MG63 (cell line): ENCODE data around the gene COL23A1. TPM values are rescaled to one million over a fixed set of nuclear protein-coding genes. Genes with fewer than 3 reads are reported as not detected.

Source experiments
- DNase-seq: peaks from one replicate; pipeline ENCODE4 v3.0.0-alpha.2; 2020
- H3K27me3 ChIP-seq: fragments of 250-450 bp; sonication (Bioruptor Pico); 2 replicates; pipeline ENCODE4 v1.5.1; 2020; ENCODE audit warnings: mild to moderate bottlenecking, moderate library complexity
- H3K36me3 ChIP-seq: fragments of 250-450 bp; sonication (Bioruptor Pico); 2 replicates; pipeline ENCODE4 v1.5.1; 2020; ENCODE audit warnings: mild to moderate bottlenecking, moderate library complexity
- H3K4me3 ChIP-seq: fragments of 250-450 bp; sonication (Bioruptor Pico); 2 replicates; pipeline ENCODE4 v1.5.1; 2020; ENCODE audit warnings: mild to moderate bottlenecking, moderate library complexity
- H3K9me3 ChIP-seq: fragments of 250-450 bp; sonication (Bioruptor Pico); 2 replicates; pipeline ENCODE4 v1.5.1; 2020; ENCODE audit warnings: mild to moderate bottlenecking, moderate library complexity
- total RNA-seq: library from RNA; depleted of rRNA; stranded (reverse); fragments of >200 nt; shearing (Covaris generic); gene quantifications from 2 replicates; pipeline ENCODE4 v1.2.3, GENCODE V29; 2014; ENCODE audit warnings: low replicate concordance

COL23A1 gene
- total RNA-seq, 1 experiment from 2014 or later: 107 TPM

DNA sequence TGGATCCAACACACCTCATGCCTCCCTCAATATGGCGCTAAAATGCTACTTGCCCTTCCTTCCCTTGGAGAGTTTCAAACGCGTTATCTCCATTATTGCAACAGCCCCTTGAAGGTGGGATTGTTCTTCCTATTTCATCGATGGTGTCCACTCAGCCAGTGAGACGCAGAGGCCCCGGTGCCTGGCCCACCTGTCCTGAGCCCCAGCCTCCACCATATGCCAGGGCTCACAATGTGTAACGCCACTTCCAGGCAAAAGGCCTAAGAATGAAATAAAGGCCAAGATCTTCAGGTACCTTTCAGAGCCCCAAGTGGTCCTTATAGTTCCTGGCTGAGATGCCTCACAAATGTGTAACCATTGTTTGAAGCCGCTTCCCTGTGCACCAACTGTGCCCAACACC is 186.8 kb downstream of the COL23A1 start:
- no peak for DNase-seq

DNA sequence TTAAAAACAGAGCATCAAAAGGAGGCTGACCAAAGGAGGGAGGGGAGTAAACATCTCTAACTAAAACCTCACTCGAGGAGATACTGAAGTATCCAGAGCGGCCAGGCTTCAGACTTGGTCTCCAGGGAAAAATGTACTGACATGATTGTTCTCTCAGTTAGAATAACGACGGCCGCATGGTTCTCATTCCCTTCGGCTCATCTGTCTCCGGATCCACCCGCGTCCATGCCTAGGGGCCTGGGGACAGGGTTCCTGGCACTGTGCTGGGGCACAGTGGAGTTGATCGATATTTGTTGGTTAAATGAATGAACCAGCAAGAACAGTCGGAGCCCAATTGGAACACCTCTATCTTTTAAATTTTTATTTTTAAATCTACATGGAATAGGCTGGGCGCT is 190.5 kb downstream of the COL23A1 start:
- H3K27me3 ChIP-seq: no peaks in the 10 kb centered on the region
- H3K4me3 ChIP-seq: no peak overlapping the region
- peaks cover 7% of the 10 kb centered on the region for H3K36me3 ChIP-seq
- H3K9me3 ChIP-seq: no peaks in the 10 kb centered on the region
- no peak for DNase-seq

More for the DNA sequence above, 186.8 kb downstream of the COL23A1 start:
- Histone ChIP-seq H3K27me3 (no peaks in the 10 kb centered on the region), H3K36me3 (peaks cover 22% of the 10 kb centered on the region), H3K4me3 (no peak overlapping the region), H3K9me3 (peaks cover 8% of the 10 kb centered on the region)

DNA sequence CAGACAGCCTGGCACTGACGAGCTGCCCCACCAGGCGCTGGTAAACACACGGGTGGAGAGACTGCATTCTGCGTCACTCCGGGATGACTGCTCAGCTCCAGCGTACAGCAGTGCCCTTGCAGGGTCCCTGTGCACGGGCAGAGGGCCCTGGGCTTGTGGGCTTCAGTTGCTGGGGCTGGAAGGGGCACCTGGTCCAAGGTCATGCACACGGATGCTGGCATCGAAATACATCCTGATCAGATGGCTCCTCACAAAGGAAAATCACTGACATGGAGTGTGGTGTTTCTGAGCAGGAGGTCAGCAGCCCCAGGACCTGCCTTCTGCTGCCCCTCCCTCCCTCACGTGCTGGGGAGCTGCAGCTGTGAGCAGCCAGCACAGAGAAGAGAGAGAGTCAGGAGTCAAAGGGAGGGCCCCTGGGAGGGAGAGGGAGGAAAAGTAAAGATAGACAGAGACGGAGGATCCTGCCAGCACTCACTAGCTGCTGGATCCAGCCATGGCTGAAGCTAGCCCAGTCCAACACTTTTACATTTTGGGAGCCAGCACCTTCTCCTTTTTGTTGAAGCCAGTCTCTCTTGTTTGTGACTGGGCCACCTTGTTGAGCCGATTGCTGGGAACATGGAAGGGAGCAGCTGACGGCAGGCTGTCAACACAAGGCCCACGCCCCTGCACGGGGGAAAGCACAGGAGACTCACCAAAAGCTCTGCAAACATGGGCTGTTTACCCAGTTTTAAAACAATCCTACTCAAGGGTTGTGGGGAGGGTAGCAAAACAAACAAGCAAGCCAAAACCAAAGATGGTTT is 191.1 kb downstream of the COL23A1 start:
- H3K27me3 ChIP-seq: no peaks in the 10 kb centered on the region
- H3K4me3 ChIP-seq: no peak overlapping the region
- no peaks in the 10 kb centered on the region for H3K9me3 ChIP-seq
- H3K36me3 ChIP-seq: peaks cover 10% of the 10 kb centered on the region
- DNase-seq: peak; percentile 34

DNA sequence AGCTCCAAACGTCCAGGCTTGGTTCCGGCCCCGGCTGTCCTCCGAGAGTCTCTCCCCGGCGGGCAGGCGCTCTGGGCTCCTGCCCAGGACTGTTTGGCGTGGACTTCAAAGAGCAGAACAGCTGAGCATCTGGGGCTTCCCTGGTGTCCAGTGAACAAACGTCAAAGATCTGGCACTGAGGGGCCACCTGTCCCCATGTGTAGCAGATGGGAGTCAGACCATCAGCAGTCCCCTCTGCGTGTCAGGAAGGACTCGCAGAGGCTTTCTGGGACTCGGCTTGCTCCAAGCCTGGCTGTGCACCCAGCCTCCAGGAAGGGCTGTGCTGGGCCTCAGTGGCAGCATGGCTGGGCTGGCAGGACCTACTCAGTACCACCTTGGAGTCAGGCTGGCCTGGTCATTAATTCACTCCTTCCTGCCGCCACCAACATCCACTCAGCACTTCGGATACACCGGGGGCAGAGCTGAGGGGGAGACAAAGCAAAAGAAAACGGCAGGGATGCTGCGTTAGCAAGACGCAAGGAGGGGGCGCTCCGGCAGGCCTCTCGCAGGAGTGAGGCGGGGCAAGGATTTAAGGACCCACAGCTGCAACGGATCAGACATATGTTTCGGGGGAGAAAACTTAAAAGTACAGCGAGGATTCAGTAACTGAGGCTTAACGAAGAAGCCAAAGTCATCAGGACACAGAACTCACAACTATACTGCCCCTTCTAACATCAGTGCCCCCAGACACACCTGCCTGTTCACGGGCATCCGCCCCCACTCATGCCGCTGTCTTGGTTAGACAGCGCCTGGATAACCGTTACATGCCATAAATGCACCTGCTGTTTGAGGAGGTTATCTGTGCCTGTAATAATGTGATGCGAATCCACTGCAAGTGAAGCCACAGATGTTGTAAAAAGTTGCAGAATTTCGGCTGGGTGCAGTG is 193.1 kb downstream of the COL23A1 start:
- Histone ChIP-seq H3K27me3 (no peaks in the 10 kb centered on the region), H3K4me3 (no peak overlapping the region), H3K36me3 (peaks cover 12% of the 10 kb centered on the region), H3K9me3 (no peaks in the 10 kb centered on the region)
- DNase-seq: no peak

DNA sequence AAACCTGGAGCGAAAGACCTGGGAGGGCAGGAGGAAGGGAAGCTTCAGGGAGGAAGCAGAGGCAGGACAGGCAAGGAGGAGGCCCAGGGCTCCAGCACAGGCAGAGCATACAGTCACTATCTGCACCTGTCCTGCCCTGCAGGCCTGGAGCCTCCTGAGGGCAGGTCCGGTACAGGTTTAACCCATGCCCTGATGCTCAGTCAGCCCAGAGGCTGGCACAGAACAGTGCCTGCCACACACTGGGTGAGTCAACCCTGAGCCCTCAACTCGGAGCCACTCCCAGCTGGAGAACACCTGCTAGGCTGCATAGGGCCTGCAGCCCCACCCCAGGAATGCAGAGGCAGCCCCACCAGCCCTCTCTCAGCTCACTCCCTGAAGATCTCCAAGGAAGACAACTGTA is 196.1 kb downstream of the COL23A1 start:
- DNase-seq: peak; percentile 77
- Histone ChIP-seq H3K9me3 (no peaks in the 10 kb centered on the region), H3K36me3 (peaks cover 8% of the 10 kb centered on the region), H3K27me3 (no peaks in the 10 kb centered on the region), H3K4me3 (no peak overlapping the region)

DNA sequence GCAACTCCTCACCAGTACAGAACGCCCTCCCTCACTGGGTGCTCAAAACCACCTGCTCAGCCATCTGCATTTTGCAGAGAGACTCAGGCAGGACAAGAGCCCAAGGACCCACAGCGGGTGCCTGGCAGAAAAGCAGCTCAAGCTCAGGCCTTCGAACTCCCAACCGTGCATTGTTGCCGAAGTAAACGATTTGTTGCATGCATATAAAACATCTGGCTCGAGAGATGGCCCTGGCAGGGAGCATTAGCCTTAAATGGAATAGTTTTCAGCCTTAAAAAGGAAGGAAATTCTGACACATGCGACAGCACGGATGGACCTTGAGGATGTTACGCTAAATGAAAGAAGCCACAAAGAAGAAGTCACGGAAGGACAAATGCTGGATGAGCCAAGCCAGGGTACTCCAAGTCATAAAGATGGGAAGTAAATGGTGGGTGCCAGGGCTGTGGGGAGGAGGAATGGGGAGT is 197.2 kb downstream of the COL23A1 start:
- H3K36me3 ChIP-seq: peaks cover 8% of the 10 kb centered on the region
- no peaks in the 10 kb centered on the region for H3K27me3 ChIP-seq
- DNase-seq: no peak
- no peaks in the 10 kb centered on the region for H3K9me3 ChIP-seq
- H3K4me3 ChIP-seq: no peak overlapping the region

DNA sequence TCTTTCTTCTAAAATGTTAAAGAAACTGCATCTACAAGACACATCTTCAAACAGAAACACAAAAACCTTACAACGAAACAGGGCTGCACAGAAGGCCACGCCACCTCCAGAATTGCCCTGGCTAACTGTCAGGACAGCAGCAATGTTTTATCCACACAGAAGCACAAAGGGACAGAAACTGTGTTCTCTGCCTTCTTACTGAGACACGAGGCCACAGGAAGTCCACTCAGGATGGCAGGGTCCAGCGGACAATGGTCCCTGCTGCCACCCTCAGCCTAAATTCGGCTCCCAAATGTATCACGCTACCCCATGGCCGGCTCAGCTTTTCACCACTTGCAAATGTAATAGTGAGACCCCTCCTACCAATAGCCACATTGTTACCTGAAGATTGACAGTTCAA is 197.8 kb downstream of the COL23A1 start:
- peaks cover 8% of the 10 kb centered on the region for H3K36me3 ChIP-seq
- H3K4me3 ChIP-seq: no peak overlapping the region
- H3K9me3 ChIP-seq: no peaks in the 10 kb centered on the region
- H3K27me3 ChIP-seq: no peaks in the 10 kb centered on the region
- no peak for DNase-seq

DNA sequence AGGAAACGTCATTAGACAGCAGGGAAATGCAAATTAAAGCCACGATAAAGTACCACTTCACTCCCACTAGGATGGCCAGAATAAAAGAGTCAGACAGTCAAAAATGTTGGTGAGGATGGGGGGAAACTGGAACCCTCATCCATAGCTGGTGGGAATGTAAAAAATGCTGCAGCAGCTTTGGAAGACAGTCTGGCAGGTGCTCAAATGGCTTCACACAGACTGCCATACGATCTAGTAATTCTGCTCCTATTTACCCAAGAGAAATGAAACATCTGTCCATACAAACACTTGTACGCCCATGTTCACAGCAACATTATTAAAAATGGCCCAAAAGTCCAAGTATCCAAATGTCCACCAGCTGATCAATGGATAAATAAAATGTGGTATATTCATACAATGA is 198.7 kb downstream of the COL23A1 start:
- Histone ChIP-seq H3K36me3 (peaks cover 8% of the 10 kb centered on the region), H3K27me3 (no peaks in the 10 kb centered on the region), H3K9me3 (no peaks in the 10 kb centered on the region), H3K4me3 (no peak overlapping the region)
- DNase-seq: no peak

DNA sequence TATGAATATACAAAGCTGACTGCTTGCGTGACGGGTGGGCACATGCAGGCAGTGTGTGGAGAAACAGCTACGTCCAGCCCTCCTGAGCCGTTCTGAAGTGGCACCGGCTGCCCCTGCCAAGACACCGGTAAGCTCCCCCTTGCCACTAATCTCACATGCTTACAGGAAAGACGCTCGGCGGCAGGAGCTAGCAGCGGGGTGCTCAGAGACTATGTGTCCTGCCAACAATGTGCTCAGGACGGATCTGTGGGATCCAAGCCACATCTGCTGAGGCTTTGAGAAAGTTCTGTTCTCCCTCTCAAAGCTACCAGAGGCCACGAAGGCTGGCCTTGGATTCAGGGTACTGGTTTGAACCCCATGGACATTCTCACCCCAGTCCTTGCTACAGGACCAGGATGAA is 200.4 kb downstream of the COL23A1 start:
- peak; percentile 35 for DNase-seq
- H3K4me3 ChIP-seq: no peak overlapping the region
- H3K36me3 ChIP-seq: peaks cover 8% of the 10 kb centered on the region
- H3K27me3 ChIP-seq: no peaks in the 10 kb centered on the region
- no peaks in the 10 kb centered on the region for H3K9me3 ChIP-seq

DNA sequence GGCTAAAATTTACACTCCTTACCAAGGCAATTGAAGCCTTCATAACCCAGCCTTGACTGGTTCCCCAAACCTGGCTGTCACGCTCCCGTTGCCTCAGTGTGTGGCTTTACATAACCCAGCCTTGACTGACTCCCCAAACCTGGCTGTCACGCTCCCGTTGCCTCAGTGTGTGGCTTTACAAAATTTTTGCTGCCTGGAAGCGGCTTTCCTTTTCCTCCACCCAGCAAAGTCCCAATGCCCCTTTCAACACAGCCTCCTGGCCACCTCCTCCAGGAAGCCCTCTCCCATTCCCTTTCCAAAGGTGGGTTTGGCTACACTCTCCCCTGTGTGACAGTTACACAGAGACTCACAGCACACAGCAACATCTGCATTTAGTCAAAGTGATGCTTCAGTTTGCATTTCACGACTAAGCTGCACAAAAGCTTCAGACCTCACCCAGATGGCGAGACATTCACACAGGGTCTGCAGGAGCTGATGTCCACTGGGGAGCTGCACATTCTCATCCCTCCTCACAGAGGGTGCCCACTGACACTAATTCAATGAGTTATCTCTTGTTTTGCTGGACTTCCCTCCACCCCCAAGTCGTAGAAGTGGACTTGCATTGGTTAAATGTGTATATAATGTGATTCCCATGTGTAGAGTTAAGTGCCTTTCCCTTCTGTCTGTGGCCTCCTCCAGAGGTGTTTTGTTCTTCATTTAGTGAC is 201.0 kb downstream of the COL23A1 start:
- no peaks in the 10 kb centered on the region for H3K9me3 ChIP-seq
- no peak overlapping the region for H3K4me3 ChIP-seq
- peaks cover 7% of the 10 kb centered on the region for H3K36me3 ChIP-seq
- H3K27me3 ChIP-seq: no peaks in the 10 kb centered on the region
- DNase-seq: no peak

DNA sequence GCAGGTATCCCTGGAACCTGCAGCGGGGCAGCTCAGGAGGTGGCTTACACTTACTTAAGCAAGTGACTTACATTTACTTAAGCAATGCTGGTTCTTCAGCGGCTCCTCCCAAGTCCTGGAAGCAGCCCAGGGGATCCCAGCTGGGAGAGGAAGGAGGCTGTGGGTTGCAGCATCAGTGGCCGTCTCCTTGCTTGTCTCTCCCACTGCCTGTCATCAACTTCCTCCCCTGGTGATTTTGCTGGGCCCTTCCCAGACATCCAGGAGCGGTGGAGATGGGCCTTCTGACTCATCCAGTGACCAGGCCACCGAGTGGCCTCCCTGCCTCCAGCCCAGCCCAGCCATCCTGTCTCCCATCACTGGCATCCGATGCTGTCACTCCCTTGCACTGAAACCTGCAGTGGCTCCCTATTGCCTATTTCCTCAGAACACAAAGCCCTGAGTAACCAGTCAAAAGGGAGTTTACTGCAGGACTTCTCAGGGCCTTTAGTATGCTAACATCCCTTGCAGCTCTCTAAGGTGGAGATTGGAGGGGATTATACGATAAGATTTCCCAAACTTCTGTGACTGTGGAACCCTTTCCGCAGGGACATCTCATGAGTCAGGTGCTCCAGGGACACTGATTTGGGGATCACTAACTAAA is 201.7 kb downstream of the COL23A1 start:
- no peaks in the 10 kb centered on the region for H3K9me3 ChIP-seq

DNA sequence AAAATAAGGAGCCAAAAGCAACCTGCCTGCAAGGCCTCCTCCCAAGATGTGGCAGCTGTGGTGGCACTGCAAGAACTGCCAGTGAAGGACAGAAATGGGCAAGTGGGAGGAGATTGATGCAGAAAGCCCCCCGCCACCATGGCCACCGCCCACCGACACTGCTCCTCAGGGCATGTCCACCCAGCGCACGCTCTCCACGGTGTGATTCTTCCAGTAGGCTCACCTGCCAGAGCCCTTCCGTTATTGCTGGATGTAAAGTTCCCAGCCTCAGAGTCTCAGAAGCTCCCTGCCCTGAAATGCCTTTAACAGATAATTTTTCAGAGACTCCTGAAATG is 202.4 kb downstream of the COL23A1 start:
- Histone ChIP-seq H3K9me3 (no peaks in the 10 kb centered on the region), H3K27me3 (no peaks in the 10 kb centered on the region), H3K36me3 (peaks cover 10% of the 10 kb centered on the region), H3K4me3 (no peak overlapping the region)
- DNase-seq: no peak

More for the DNA sequence above, 201.7 kb downstream of the COL23A1 start:
- Histone ChIP-seq H3K4me3 (no peak overlapping the region), H3K27me3 (no peaks in the 10 kb centered on the region), H3K36me3 (peaks cover 7% of the 10 kb centered on the region)
- DNase-seq: peak; percentile 88

DNA sequence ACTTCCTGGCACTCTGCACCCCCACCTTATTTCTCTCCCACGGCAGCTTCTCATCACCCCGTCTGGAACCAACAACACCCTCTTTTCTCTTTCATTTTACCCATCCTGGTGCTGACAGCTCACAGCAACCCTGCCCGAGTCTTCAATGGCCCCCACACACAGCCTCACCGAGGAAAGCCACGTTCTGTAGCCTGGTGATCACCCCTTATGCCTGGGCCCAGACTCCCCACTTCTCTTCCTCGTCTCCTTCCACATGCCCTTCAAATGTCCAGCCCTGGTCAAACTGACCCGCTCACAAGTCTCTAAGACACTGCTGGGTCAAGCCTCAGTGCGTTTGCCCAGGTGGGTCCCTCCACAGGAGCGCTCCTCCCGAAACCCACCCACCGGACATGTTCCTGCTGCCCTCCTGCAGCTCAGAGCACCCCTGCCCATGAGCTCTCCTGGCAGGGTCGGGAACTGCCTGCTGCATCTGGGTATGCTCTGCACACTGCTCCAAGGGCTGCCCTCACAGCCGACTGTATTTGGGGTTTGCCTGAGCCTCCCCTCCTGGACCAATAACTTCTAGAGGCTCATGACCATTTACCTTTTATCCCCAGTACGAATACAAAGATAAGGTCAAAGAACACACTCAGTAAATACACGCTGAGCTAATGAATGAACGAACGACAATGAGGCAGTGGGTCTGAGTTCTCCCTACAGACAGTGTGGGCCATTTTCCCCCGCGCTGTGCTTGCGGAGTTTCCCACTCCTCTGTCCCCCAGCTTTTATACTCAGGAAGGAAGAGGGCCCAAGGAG is 202.9 kb downstream of the COL23A1 start:
- DNase-seq: no peak
- Histone ChIP-seq H3K4me3 (no peak overlapping the region), H3K36me3 (peaks cover 6% of the 10 kb centered on the region), H3K9me3 (no peaks in the 10 kb centered on the region), H3K27me3 (no peaks in the 10 kb centered on the region)

DNA sequence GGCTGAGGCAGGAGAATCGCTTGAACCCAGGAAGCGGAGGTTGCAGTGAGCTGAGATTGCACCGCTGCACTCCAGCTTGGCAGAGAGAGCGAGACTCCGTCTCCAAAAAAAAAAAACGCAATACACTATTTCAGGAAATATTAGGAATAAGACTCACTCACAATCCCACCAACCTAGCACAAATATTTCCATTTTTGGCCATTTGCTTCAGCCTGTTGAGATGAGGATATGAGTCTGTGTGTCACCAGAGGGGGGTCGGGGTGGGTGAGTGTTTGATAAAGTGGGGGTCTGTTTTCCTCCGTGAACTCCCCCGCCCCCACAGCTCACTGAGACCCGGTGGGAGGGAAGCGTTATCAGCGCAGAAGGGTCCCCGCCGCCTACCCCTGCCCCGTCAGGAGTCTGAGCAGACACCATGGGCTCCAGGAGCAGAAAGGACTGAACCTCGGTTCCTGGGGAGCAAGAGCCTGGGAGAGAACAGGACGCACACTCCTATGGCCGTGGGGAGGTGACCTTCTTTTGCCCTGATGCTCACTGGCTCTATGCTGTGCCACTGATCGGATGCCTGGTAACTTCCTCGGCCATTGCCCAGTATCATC is 203.8 kb downstream of the COL23A1 start:
- no peak for DNase-seq
- no peak overlapping the region for H3K4me3 ChIP-seq
- peaks cover 6% of the 10 kb centered on the region for H3K36me3 ChIP-seq
- H3K27me3 ChIP-seq: no peaks in the 10 kb centered on the region
- H3K9me3 ChIP-seq: no peaks in the 10 kb centered on the region

DNA sequence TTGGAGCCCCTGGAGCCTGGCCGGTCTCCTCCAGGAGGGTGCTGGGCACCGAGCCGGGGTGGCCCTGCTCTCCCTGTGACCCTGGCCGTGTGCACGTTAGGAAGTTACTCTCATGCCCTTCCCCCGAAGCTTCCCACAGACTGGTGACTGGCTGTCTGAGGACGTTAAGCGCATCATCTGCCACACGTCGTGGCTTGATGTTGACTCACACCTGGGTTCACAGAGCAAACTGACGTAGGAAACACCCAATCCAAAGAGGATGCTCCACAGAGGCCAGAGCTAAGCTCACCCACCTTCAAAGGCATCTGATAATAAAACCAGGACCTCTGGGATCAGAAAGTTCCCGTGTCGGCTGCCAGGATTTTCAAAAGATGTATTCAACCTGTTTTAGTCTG is 204.7 kb downstream of the COL23A1 start:
- H3K27me3 ChIP-seq: no peaks in the 10 kb centered on the region
- no peak overlapping the region for H3K4me3 ChIP-seq
- H3K9me3 ChIP-seq: no peaks in the 10 kb centered on the region
- H3K36me3 ChIP-seq: peaks cover 6% of the 10 kb centered on the region
- DNase-seq: no peak
